SK-N-MC (cell line): Measurements from ENCODE around the gene CACNA2D2.

Source experiments
- EZH2 ChIP-seq: fragments of 200-600 bp; sonication (generic); IDR thresholded peaks from one replicate; pipeline ENCODE4 v1.6.1; 2017; ENCODE audit warnings: antibody characterized with exemption
- FOXP2 ChIP-seq: optimal IDR thresholded peaks from 2 replicates; pipeline ENCODE3; 2011; ENCODE audit warnings: mild to moderate bottlenecking, moderate library complexity; ENCODE audit not compliant: insufficient read depth; ENCODE audit errors: extremely low read length, control extremely low read depth
- POLR2AphosphoS5 ChIP-seq: IDR thresholded peaks from 2 replicates; pipeline ENCODE4 v1.6.1; 2012; ENCODE audit warnings: mild to moderate bottlenecking, low read depth, low read length, borderline replicate concordance

- no peak for TF ChIP-seq POLR2AphosphoS5
- no peak for TF ChIP-seq EZH2
- no peak for TF ChIP-seq FOXP2
Measured at GRCh38 chr3:50502584-50503423, 630 bp downstream of the CACNA2D2 start.
